GM13976 (cell line): ENCODE data around the gene GZF1.
A peak's percentile ranks its signal among the peaks of the same experiment; 100 is the strongest.

Source experiments
- DNase-seq: peaks from one replicate; pipeline ENCODE4 v3.0.0; 2012; ENCODE audit warnings: low spot score
- in situ Hi-C: fragments of 300-500 bp; cut with MboI; formaldehyde crosslinking; loops from one replicate; pipeline ENCODE4 v1.12.0; 2022; ENCODE audit warnings: low sequenced_read_pairs, mixed read lengths, inconsistent platforms; ENCODE audit not compliant: unreplicated experiment
- TF ChIP-seq, protein P1 (sequence below): IDR thresholded peaks from 2 replicates; pipeline ENCODE4 v1.5.1; 2012; ENCODE audit warnings: borderline replicate concordance, mild to moderate bottlenecking; ENCODE audit not compliant: insufficient read depth; ENCODE audit errors: extremely low read depth, missing control alignments, control extremely low read depth

The GZF1 gene

DNA sequence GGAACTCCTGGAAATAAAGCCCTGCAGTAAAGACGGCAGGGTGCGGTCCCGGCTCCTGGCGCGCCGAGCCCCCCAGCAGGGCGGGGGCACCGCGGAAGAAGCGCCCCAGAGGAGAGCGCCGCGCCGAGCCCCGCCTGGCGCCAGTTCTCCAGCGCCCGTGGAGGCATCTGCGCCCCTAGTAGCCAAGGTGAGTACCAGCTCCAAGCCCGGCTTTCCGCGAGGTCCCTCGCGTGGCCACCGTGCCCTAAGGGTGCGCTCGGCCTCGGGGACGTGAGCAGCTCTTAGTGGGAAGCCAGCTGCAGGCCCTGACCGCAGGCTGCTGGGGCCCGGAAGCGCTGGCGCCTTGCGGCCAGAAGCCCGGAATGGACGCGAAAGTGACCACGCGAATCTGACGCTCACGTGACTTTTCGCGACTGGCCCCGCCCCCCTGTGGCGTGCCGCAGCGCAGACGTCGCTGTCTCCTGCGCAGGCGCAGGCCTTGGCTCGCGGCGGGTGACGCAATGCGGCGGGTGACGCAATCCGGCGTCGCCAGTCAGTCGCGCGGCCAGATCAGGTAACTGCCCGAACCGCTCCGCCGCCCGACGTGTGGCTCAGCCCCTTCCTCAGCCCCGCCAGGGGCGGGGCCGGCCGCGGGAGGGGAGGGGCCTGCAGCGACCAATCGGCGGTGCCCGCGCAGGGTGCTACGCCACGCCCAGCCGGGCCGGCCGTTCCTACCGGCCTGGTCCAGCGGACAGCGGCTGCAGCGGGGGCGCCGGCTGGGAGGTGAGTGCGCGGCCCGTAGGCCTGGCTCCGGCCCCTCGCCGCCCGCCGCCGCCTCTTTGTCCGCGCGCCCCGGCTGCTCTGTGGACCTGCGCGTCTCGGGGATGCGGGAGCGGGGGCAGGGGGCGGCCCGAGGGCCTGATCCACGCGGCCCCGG, at the start of gene GZF1:
Gene GZF1, plus strand, starts transcription at position 707 of the 916 bp plus-strand sequence. CDS start 2,202 bp downstream, outside the sequence.
- peak; percentile 98 for DNase-seq
- in situ Hi-C loops: no loop called here
- TF ChIP-seq, protein P1, sequence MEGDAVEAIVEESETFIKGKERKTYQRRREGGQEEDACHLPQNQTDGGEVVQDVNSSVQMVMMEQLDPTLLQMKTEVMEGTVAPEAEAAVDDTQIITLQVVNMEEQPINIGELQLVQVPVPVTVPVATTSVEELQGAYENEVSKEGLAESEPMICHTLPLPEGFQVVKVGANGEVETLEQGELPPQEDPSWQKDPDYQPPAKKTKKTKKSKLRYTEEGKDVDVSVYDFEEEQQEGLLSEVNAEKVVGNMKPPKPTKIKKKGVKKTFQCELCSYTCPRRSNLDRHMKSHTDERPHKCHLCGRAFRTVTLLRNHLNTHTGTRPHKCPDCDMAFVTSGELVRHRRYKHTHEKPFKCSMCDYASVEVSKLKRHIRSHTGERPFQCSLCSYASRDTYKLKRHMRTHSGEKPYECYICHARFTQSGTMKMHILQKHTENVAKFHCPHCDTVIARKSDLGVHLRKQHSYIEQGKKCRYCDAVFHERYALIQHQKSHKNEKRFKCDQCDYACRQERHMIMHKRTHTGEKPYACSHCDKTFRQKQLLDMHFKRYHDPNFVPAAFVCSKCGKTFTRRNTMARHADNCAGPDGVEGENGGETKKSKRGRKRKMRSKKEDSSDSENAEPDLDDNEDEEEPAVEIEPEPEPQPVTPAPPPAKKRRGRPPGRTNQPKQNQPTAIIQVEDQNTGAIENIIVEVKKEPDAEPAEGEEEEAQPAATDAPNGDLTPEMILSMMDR: no peak

DNA sequence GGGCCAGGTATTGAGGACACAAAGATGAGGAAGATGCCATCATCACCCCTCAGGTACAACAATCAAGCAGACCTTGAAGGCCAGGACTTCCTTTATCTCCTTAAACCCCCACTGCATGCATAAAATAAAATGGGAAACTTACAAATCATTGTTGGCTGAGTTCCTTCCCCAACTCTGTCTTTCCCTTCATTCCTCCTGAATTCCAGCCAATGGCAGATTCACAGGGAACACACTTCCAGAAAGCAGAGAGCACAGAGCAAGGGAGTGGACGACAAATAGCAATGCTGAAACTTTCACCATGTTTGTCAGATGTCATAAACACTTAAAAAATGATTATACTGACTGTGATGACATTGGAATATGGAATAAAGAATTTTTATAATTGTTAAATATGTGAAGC, 48.7 kb upstream of the GZF1 start:
- DNase-seq: no peak
- in situ Hi-C loops: no loop called here
- TF ChIP-seq, protein P1: no peak

DNA sequence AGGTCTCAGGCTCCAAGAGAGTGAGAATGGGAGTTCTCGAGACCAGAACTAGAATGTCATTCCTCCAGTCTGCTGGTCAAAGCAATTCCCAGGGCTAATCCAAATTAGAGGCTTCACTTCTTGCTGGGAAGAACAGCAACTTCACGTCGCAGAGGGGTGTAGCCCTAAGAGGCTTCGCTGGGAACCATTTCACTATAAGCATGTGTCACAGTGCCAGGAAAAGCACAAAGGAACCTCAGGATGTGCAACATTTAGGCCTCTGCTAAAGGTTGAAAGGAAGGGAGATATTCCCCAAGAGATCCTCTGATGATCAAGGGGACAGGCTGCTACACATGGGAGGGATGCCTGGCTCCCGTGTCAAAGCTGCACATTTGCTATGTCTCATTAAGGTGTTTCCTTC, 47.3 kb upstream of the GZF1 start:
- in situ Hi-C loops: no loop called here
- no peak for DNase-seq
- TF ChIP-seq, protein P1: no peak

DNA sequence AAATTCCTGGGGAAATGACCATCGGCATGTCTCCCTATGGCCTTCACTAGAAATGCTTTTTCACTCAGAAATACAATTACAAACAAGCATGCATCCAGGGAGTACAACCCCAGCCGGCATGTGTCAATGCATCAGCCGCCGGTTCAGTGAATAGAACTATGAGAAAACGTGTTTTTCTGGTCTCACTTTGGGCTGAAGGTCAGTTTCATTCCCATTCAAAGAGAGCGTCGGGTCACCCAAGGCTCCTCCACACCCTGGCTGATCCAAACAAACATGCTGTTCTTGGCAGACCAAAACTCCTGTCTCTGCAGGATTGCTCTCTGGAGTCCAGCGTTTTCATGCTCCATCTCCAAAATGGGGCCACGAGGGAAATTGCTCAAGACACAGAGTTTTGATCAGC, 46.9 kb upstream of the GZF1 start:
- TF ChIP-seq, protein P1: no peak
- DNase-seq: no peak
- in situ Hi-C loops: no loop called here

DNA sequence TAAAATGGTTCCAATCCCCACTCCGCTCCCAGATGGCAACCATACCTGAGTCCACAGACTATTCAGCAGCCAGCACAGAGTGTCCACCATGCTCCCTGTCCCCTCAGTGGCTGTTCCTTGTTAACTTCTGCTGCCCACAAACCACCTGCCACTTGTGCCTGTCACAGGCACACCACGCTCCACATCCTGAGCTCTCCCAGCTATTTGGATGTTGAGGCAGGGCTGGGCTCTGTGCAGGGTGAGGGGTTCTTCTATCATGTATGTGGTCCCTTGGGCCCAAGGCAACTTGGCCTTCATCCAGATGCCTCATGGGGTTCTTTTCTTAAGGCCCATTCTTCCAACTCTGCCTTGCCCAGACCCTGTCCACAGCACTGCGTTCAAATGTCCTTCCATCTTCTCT, 45.4 kb upstream of the GZF1 start:
- in situ Hi-C loops: no loop called here
- no peak for DNase-seq
- TF ChIP-seq, protein P1: no peak

DNA sequence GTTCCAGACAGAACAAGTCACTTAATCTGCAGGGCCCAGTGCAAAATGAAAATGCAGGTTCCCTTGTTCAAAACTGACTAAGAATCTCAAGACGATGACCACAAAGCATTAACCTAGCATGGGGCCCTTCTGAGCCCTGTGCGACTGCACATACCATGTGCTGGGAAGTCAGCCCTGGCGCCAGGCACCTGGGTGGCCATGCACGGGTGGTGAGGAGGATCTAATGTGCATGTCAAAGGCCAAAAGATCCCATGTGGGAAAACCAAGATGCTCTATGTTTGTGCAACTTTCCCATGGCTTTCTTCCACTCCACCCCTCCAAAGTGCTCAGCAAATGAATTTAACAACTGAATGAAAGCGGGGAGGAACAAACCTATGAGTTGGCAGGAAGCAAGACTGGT, 44.9 kb upstream of the GZF1 start:
- in situ Hi-C loops: no loop called here
- DNase-seq: no peak
- TF ChIP-seq, protein P1: no peak
